ENCODE measurements around the gene HSD17B3. TPM values are rescaled to one million over a fixed set of nuclear protein-coding genes. Genes with fewer than 3 reads are reported as not detected.
"Not testable (repeated sequence)": the region's sequence is repeated elsewhere in the genome, so short reads cannot be mapped to it uniquely, and the experiment has no call there.

Gene HSD17B3
- total RNA-seq, 1 experiment from 2014 or later: not detected

DNA sequence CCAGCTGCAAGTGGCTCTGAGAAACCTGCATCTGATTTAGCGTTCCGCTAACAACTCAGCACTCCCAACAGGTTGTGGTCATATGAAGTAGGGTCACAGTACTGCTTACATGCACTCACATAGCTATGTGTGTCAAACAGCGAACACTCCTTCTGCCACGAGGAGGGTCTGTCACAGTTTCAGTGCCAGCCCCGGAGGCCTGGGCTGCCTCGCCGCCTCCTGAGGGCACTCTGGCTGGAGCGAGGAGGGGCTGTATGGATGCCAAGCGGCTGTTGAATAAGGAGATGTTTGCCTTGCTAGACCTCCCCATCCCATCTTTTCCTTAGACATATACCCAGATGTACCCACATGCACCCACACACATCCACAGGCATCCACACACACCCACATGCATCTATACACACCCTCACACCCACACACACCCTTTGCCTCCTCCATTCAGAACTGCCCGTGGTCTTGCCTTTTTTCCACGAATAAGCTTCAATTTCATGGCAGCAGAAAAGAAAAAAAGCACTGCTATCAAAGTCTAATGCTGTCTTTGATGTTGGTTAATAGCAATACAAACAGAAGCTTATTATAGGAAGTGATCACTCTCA is 95.7 kb downstream of the HSD17B3 start:
- in situ Hi-C loops (cut with HindIII; ENCODE audit: low sequenced_read_pairs): no loop called here
- no peak for DNase-seq (ENCODE audit: low spot score)

DNA sequence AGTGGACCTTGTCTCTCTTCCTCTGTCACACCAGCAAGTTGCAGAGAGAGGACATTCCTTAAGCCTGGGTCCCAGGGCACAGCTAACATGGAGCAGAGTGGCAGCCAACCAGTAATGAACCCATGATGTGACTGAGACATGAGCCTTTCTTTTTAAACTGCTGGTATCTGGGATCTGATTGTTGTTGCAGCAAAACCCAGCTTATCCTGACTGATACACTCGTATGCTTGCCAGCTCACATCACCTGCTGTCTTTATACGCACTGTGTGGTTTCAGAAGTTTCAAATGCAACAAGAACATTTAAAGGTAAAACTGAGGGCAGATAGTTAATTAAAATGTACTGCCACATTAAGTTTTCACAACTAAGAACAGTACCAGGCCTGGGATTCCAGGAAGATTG is 97.1 kb downstream of the HSD17B3 start:
- in situ Hi-C loops (cut with HindIII; ENCODE audit: low sequenced_read_pairs): no loop called here
- no peak for DNase-seq (ENCODE audit: low spot score)

DNA sequence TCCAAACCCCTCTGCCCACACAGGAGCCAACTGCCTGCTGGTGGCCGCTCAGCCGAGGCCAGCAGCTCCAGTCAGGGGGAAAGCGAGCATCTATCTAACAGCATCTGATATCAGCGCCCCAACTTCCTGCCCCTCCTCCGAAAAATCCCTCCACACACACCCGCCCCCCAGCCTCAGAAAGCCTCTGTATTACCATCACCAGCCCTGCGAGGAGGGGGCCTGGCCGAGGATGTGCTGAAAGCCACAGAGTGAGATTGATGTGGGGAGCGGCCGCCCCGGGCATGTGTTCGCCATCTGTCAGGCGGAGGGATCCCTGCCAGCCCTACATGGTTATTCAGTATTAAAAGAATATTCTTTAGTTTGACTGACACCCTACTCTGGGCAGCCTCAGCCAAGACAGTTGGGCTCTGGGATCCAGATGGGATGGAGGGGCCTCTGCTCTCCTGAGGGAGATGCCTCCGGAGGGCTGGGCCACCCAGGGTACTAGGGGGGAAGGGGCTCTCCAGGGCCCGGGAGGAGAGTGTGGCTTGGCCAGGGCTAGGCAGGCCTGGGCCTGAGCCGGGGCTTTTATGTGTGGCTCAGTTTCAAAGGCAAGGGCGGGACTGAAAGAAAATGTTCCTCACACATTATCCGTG is 98.0 kb downstream of the HSD17B3 start:
- DNase-seq (ENCODE audit: low spot score): peak; percentile 85
- in situ Hi-C loops (cut with HindIII; ENCODE audit: low sequenced_read_pairs): no loop called here

DNA sequence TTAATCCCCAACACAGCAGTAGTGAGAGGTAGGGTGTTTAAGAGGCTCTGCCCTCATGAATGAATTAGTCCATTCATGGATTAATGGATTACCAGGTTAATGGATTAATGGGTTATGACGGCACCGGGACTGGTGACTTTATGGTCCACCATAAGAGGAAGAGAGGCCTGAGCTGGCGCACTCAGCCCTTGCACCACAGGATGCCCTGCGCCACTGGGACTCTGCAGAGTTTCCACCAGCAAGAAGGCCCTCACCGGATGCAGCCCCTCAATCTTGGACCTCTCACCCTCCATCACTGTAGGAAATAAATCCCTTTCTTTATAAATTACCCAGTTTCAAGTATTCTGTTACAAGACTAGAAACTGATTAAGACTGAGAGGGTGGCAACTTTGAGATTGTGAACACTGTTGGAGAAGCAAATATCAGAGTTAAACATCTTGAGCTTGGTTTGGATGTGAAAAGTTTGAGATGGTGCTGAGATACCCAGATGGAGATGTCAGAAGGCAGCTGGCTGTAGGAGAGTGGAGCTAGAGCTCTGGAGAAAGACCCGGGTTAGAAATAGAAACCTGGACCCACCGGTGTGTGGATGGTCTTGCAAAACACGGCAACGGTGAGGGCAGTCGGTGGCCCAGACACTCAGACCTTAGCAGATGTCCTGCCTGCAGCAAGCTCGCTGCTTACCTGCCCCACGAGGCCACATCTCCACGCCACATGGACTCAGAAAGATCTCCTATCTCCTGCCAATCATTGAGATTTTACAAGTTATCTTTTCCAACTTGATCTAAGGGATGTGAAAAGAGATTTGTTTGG is 98.8 kb downstream of the HSD17B3 start:
- in situ Hi-C loops (cut with HindIII; ENCODE audit: low sequenced_read_pairs): no loop called here

DNA sequence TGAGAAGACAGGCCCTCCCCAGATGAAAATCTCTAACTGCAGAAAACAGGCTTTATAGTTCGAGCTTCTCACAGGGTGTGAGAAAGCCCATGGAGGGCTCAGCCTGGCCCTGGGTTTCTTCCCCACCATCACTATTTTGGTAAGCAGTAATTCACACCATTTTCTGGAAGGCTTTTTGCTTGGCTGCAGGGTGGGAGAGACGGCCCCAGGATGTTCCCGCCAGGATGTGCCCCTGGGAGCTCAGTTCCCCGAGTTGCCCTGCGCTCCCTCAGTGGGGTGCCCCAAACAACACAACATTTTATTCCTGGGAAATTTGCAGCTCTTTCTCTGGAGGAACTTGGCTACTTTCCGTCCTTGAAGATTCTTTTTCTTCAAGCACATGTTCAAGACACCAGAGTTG is 100.8 kb downstream of the HSD17B3 start:
- in situ Hi-C loops (cut with HindIII; ENCODE audit: low sequenced_read_pairs): no loop called here
- no peak for DNase-seq (ENCODE audit: low spot score)

More for the DNA sequence above, 98.8 kb downstream of the HSD17B3 start:
- no peak for DNase-seq (ENCODE audit: low spot score)

DNA sequence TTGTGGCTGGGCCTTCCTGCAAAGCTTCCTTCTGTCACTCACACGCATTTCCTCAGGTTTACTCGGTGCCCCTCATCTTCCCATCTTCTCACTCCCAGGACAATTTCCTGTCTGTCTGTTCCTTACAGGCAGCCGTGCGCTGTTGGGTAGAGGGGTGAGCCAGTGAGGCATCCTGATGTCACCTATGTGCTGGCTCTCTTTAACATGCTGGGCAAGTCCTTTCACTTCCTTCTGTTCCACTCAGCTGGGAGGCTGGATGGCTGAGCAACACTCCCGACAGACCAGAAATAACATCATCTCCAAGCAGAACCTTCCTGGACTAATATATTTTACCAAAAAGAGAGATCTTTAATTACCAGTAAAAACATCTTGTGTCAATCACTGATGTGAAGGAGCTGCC is 103.0 kb downstream of the HSD17B3 start:
- peak; percentile 53 for DNase-seq (ENCODE audit: low spot score)
- in situ Hi-C loops (cut with HindIII; ENCODE audit: low sequenced_read_pairs): no loop called here

DNA sequence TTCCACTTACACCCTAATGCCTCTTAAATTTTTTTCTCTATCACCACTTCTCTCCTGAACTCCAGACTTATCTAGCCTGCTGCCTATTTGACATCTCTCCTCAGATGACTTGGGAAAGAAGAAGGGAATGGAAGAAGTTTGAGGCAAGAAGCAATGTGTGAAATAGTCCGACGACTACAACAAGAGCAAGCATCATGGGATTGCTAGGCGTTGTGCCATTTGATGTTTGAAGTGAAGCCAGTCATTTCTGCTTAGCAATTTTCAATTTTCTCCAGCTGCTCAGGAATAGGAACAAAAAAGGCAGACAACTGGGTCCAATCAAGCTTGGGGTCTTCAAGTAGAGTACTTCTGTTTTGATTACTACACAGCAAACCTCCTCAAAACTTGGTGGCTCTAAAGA is 106.4 kb downstream of the HSD17B3 start:
- no peak for DNase-seq (ENCODE audit: low spot score)
- in situ Hi-C loops (cut with HindIII; ENCODE audit: low sequenced_read_pairs): no loop called here

DNA sequence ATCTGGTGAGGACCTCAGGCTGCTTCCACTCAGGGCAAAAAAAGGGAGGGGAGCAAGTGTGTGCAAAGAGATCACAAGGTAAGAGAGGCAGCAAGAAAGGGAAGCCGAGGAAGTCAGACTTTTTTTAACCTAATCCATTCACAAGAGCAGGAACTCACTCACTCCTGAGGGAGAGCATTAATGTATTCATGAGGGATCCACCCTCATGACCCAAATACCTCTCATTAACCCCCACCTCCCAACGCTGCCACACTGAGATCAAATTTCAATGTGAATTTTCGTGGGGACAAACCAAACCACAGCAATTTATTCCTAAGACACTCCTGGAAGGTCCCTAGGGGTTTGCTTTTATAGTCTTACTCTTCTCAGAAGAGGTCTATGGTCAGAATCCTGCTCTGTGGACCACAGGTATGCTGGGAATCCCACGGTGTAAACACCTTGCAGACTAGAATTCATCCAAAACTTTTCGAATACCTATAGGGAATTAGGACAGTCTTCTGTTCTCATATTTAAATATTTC is 108.7 kb downstream of the HSD17B3 start:
- in situ Hi-C loops (cut with HindIII; ENCODE audit: low sequenced_read_pairs): no loop called here
- DNase-seq (ENCODE audit: low spot score): no peak

DNA sequence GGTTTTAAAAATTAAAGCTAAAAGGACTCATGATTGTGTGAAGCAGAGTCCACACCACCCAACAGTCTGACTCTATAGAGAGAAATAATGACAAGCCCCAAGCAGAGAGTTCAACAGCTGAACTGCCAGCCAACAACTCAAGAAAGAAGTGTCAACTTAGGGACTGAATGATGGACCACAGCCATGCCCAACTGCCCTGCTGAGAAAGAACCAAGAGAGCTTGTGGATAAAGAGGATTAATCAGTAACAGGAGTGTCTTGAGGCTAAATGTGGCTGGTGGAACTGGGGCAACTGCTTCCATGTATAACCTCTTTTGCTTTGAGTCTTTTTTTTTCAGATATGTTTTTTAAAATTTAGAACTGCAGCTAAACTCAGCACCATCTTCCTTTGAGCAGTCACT is 109.3 kb downstream of the HSD17B3 start:
- no peak for DNase-seq (ENCODE audit: low spot score)
- in situ Hi-C loops (cut with HindIII; ENCODE audit: low sequenced_read_pairs): no loop called here

DNA sequence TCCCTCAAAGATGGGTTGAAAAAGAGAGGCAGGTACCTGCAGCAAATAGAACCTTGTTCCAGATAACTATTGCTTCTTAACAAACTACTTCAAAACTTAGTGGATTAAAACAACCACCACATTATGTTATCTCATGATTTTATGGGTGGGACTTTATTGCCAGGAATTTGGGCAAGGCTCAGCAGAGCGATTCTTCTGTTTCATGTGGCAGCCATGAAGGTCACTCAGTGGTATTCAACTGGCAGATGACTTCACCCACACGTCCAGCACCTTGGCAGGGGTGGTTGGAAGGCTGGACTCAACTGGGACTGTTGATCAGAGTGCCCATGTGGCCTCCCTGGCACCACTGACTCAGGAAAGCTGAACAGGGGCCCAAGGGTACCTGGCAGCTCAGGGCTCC is 112.0 kb downstream of the HSD17B3 start:
- no peak for DNase-seq (ENCODE audit: low spot score)
- in situ Hi-C loops (cut with HindIII; ENCODE audit: low sequenced_read_pairs): no loop called here

DNA sequence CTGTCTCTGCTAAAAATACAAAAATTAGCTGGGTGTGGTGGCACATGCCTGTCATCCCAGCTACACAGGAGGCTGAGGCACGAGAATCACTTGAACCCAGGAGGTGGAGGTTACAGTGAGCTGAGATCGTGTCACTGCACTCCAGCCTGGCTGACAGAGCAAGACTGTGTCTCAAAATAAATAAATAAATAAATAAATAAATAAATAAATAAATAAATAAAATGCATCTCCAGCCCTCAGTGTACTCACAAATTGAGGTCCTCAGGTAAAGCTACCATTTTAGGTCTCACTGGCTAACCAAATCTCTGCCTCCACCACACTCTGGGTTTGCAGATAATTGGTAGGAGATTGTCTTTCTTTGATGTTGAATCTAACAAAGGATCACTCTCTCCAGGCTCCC is 112.4 kb downstream of the HSD17B3 start:
- DNase-seq (ENCODE audit: low spot score); in situ Hi-C loops (cut with HindIII; ENCODE audit: low sequenced_read_pairs): not testable (repeated sequence)

DNA sequence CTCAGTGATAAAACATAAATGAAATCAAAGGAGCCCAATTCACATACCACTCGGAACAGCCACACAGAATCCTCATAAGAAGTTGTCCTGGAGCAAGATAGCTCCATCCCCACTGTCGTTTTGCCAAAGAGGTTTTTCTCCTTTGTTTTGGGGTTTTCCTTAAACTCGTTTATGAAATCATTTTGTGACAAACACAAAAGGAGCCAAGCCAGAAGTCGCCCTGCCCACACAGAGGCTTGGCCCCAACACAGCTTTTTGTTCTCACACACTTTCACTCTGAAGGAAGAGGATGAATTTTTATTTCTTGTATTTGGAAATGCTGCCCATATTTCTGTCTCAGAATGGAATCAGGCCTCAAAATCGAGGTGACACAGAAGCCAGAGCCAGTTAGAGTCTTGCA is 113.4 kb downstream of the HSD17B3 start:
- in situ Hi-C loops (cut with HindIII; ENCODE audit: low sequenced_read_pairs): no loop called here
- no peak for DNase-seq (ENCODE audit: low spot score)

DNA sequence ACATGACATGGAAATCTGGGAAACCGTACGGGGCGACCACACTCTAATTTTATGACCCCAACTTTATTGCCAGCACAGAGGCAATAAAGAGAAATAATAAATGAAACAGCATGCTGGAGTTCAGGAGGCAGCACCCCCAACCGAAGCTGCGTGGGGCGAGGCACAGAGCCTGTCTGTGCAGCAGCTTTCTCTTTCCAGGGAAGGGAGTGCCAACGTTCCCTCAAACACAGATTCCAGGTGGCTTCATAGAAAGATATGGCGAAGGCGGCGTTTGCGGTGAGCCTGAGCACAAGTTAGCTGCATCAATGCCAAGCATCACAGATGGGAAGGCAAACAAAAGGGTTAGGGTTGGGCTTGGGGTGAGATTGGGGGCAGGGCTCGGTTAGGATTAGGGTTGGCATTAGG is 114.8 kb downstream of the HSD17B3 start:
- in situ Hi-C loops (cut with HindIII; ENCODE audit: low sequenced_read_pairs): no loop called here
- no peak for DNase-seq (ENCODE audit: low spot score)

DNA sequence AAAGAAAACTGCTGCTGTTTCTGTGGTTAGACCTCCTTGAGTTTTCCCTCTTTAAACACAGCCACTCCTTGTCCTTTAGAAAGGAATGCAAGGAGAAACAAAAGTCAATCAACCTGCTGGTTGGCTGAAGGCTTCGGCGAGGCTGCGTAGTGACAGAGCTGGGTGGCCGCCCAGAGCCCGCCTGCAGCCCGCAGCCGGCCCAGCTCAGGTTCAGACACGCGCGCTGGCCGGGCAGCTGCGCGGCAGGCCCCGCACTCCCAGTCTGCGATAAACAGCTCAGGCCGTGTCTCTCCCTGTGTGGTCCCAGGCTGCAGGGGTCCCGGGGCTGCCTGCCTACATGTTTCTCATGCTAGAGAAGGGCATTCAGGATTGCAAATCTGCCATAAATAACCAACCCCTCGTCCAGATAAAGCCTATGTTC is 115.4 kb downstream of the HSD17B3 start:
- in situ Hi-C loops (cut with HindIII; ENCODE audit: low sequenced_read_pairs): no loop called here
- DNase-seq (ENCODE audit: low spot score): no peak

DNA sequence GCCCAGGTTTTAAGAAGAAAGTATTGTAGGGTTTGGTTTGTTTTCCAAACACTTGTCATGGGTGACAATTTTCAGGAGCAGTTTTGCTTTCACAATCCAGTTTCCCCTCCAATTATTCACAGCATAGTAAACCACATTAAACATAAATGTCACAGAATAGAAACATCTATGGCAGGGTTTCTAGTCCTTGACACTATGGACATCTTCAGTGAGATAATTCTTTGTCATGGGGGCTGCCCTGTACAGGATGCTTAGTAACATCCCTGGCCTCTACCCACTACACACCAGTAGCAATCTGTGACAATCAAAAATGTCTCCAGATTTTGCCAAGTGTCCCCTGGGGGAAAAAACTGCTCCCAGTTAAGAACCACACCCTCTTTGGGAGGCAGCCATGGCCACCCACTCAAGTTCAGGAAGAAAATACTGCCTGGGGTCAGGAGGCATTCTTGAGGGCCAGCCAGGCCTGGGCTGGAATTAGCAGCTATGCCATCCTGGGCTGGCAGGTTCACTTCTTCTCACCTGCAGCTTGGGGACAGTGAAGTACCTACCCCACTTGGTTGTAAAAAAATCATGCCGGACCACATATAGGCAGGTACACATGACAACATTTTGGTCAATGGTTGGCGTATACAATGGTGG is 116.3 kb downstream of the HSD17B3 start:
- DNase-seq (ENCODE audit: low spot score): no peak
- in situ Hi-C loops (cut with HindIII; ENCODE audit: low sequenced_read_pairs): no loop called here

Other genes with a start within 250 kb of the HSD17B3 start
- 23.3 and 25.7 TPM in 2 replicates for gene SLC35D2, start 81.5 kb upstream of the HSD17B3 start, total RNA-seq (2014; rRNA removed; shearing (Covaris generic))
- 8.6 and 10.7 TPM in 2 replicates for gene ZNF367, start 116.2 kb upstream of the HSD17B3 start, total RNA-seq (2014; rRNA removed; shearing (Covaris generic))
- gene HABP4, start 148.0 kb upstream of the HSD17B3 start, total RNA-seq (2014; rRNA removed; shearing (Covaris generic)): 66.0 and 78.9 TPM in 2 replicates

Data from G401 (cell line).